GM12891 (cell line): ENCODE data around the gene KDM2B.

Experiments used
- POLR2A ChIP-seq: IDR thresholded peaks from 2 replicates; pipeline ENCODE4 v1.6.1; 2011; ENCODE audit warnings: low read depth, low read length, control low read depth
- POLR2AphosphoS5 ChIP-seq: IDR thresholded peaks from 2 replicates; pipeline ENCODE4 v1.6.1; 2011; ENCODE audit warnings: low read depth, low read length, control low read depth
- POU2F2 ChIP-seq: IDR thresholded peaks from 2 replicates; pipeline ENCODE4 v1.6.1; 2011; ENCODE audit warnings: low read depth, mild to moderate bottlenecking, control low read depth, low read length, moderate library complexity
- SPI1 ChIP-seq: IDR thresholded peaks from 2 replicates; pipeline ENCODE4 v1.6.1; 2011; ENCODE audit warnings: low read depth, low read length, control low read depth
- TAF1 ChIP-seq: IDR thresholded peaks from 2 replicates; pipeline ENCODE4 v1.6.1; 2011; ENCODE audit warnings: low read depth, low read length, control low read depth

- no peak for TF ChIP-seq SPI1
- no peak for TF ChIP-seq POLR2AphosphoS5
- no peak for TF ChIP-seq POLR2A
- no peak for TF ChIP-seq TAF1
- TF ChIP-seq POU2F2, result no peak
Measured at GRCh38 chr12:121509339-121509738, 71.5 kb downstream of the KDM2B start.
